ENCODE data around the gene TSFM.

Gene TSFM

DNA sequence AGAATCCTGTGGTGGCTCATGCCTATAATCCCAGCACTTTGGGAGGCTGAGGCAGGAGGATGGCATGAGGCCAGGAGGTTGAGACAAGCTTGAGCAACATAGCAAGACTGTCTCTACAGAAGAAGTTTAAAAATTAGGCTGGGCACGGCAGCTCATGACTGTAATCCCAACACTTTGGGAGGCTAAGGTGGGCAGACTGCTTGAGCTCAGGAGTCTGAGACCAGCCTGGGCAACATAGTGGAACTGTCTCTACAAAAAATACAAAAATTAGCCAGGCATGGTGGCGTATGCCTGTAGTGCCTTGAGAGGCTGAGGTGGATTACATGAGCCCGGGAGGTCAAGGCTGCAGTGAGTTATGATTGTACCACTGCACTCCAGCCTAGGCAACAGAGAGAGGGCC is 14.7 kb upstream of the TSFM start:
- Histone ChIP-seq H3K36me3 (peaks cover 0 to 17% (median 12%) of the 10 kb centered on the region in 3 donors), H3K4me3 (no peak overlapping the region), H3K27me3 (peaks cover 0 to 33% of the 10 kb centered on the region in 2 donors), H3K9me3 (no peaks in the 10 kb centered on the region), H3K27ac (no peak overlapping the region), H3K4me1 (peaks cover 0 to 44% (median 39%) of the 10 kb centered on the region in 4 donors)
- intact Hi-C loops (cut with DNase I; ENCODE audit: low total_unique reads) = no loop called here
- DNase-seq = peak in 1 of 2 donors; percentile 42
- TF ChIP-seq, protein P1, sequence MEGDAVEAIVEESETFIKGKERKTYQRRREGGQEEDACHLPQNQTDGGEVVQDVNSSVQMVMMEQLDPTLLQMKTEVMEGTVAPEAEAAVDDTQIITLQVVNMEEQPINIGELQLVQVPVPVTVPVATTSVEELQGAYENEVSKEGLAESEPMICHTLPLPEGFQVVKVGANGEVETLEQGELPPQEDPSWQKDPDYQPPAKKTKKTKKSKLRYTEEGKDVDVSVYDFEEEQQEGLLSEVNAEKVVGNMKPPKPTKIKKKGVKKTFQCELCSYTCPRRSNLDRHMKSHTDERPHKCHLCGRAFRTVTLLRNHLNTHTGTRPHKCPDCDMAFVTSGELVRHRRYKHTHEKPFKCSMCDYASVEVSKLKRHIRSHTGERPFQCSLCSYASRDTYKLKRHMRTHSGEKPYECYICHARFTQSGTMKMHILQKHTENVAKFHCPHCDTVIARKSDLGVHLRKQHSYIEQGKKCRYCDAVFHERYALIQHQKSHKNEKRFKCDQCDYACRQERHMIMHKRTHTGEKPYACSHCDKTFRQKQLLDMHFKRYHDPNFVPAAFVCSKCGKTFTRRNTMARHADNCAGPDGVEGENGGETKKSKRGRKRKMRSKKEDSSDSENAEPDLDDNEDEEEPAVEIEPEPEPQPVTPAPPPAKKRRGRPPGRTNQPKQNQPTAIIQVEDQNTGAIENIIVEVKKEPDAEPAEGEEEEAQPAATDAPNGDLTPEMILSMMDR (IDR thresholded peaks at IDR 0.05) = no peak

DNA sequence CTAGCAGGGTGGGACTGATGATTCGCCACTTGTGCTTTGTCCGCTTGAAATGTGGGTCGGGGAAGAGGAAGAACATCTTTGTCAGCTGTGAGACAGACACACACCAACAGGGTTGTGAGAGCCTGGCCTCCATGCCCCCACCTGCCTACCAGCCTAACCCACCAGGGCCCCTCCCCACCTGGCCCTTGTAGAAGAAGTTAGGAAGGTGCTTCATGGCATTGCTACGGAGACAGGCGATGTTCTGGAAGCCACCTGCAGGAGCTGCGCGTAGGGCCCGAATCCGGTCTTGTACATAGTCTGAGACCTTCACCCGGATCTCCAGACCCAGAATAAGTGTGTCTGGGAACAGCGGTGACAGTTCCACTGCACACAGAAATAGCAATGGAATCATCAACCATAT is 13.0 kb upstream of the TSFM start:
- TF ChIP-seq, protein P1 (IDR thresholded peaks at IDR 0.05) = no peak
- H3K4me1 ChIP-seq = peaks cover 0 to 50% (median 43%) of the 10 kb centered on the region in 4 donors
- no peaks in the 10 kb centered on the region for H3K9me3 ChIP-seq
- H3K27ac ChIP-seq = no peak overlapping the region
- intact Hi-C loops (cut with DNase I; ENCODE audit: low total_unique reads) = no loop called here
- H3K4me3 ChIP-seq = no peak overlapping the region
- peaks cover 0 to 16% of the 10 kb centered on the region in 2 donors for H3K27me3 ChIP-seq
- no peak for DNase-seq
- H3K36me3 ChIP-seq = peaks cover 0 to 17% (median 12%) of the 10 kb centered on the region in 3 donors

DNA sequence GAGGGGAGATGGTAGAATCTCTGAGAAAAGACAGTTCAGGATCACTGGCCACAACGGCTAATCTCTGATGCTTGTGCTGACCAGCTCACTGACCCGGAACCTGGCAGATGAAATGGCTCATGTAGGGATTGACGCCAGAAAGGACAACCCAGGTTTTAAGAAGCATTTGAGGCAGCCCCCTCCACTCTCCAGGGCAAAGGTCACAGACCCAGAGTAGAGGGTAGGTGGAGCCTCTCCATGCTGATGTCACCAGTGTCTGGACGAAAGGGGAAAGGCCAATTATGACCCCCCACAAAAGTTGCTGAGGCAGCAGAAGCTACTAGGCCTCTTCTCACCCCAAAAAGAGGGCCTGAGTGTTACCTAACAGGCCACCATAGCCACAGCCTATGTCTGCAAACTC is 11.9 kb upstream of the TSFM start:
- peak overlapping the region in 1 of 2 donors; percentile 91 for H3K27ac ChIP-seq
- intact Hi-C loops (cut with DNase I; ENCODE audit: low total_unique reads) = no loop called here

DNA sequence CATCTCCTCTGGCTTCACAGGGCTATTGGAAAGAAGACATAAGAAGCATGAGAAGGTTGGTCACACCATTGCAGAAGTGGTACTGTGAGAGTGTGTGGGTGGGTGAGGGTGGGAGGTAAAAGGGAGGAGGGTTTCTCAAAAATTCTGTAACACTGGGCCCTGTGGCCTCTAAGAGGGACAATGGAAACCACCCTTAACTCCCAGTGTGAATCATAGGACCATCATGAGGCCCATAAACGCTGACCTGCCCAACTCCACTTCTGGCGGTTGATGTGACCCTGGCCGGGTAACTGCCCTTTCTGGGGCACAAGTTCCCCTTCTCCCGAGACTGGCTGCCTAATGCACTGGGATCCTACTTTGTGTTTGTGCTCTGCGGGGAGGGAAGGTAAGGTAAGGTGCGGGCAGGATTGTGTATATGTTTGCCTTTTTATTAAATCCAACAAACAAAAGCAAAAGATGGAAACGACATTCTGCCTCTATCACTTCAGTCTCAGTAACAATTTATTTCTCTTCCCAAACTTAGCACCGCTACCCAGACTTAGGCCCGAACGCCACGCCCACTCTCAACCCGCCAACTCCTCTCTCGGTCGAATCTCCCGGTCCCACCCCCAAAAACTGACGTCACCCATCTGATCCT is 11.2 kb upstream of the TSFM start:
- peak overlapping the region; percentile 68 to 90 for H3K4me3 ChIP-seq
- no peaks in the 10 kb centered on the region for H3K9me3 ChIP-seq
- H3K36me3 ChIP-seq = peaks cover 0 to 29% (median 12%) of the 10 kb centered on the region in 3 donors
- intact Hi-C loops (cut with DNase I; ENCODE audit: low total_unique reads) = no loop called here
- no peaks in the 10 kb centered on the region for H3K27me3 ChIP-seq
- H3K27ac ChIP-seq = peak overlapping the region; percentile 91 to 92
- peak; percentile 88 to 91 for DNase-seq
- H3K4me1 ChIP-seq = peaks cover 0 to 32% (median 25%) of the 10 kb centered on the region in 4 donors
- TF ChIP-seq, protein P1 (IDR thresholded peaks at IDR 0.05) = no peak

More for the DNA sequence above, 11.9 kb upstream of the TSFM start:
- peaks cover 0 to 38% (median 32%) of the 10 kb centered on the region in 4 donors for H3K4me1 ChIP-seq
- no peak overlapping the region for H3K4me3 ChIP-seq
- TF ChIP-seq, protein P1 (IDR thresholded peaks at IDR 0.05) = no peak
- DNase-seq = peak in 1 of 2 donors; percentile 46
- peaks cover 0 to 5% of the 10 kb centered on the region in 2 donors for H3K27me3 ChIP-seq
- peaks cover 0 to 23% (median 12%) of the 10 kb centered on the region in 3 donors for H3K36me3 ChIP-seq
- H3K9me3 ChIP-seq = no peaks in the 10 kb centered on the region

DNA sequence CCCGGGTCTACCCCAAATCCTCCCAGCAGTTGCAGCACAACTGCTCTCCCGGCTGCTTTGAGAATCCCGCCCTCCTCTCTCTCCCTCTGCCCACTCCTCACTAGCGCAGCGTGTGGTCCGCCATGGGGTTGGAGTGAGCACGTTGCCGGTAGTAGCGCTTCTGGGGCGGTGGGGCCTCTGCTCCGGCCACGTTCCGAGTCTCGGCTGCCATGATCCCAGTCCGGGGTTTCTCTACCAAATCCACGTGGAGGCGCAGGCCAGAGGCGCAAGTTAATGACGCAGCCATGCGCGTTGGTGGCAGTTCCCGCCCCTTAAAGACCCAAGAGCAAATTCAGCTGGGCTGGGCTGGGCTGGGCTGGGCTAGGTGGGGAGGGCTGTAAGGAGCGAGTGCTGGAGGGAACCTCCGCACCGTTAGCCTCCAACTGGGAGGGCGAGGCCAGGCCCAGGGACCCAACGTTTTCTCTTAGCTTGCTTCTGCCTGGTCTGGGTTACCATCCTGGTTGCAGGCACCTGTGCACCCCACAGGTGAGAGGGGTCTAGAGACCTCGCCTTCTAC is 10.6 kb upstream of the TSFM start, which contains the start of gene METTL1:
Gene METTL1, minus strand, starts transcription at position 233 of the 556 bp plus-strand sequence. Its CDS starts 22 bp downstream, at position 211.
- Histone ChIP-seq H3K9me3 (no peaks in the 10 kb centered on the region), H3K4me1 (peaks cover 0 to 26% (median 20%) of the 10 kb centered on the region in 4 donors), H3K27ac (peak within 1 kb of the TSS; percentile 91 to 92), H3K36me3 (peaks cover 0 to 31% (median 12%) of the 10 kb centered on the region in 3 donors), H3K27me3 (no peaks in the 10 kb centered on the region), H3K4me3 (peak within 1 kb of the TSS; percentile 68 to 90)
- intact Hi-C loops (cut with DNase I; ENCODE audit: low total_unique reads) = no loop called here
- TF ChIP-seq, protein P1 (IDR thresholded peaks at IDR 0.05) = no peak
- DNase-seq = peak; percentile 96 to 97
